NCI-H1436 treated with DMSO at 0.1 percent for 48 hours (cell line): Measurements from ENCODE around the gene CFAP107.
"Not testable (repeated sequence)": the region's sequence is repeated elsewhere in the genome, so short reads cannot be mapped to it uniquely, and the experiment has no call there.

ENCODE experiments used
- DNase-seq: peaks from one replicate; lab custom pipeline; 2025; lab: John Stamatoyannopoulos, UW

The CFAP107 gene

GRCh38 chr1:12745992-12746323 lies at the start of gene CFAP107:
Gene CFAP107, plus strand, starts transcription at chr1:12746200. Its CDS starts 231 bp downstream, at chr1:12746431.
- DNase-seq, result no peak

- DNase-seq, result no peak
These were observed 49.3 kb upstream of the CFAP107 start for GRCh38 chr1:12696658-12697057.

GRCh38 chr1:12697397-12697796 lies 48.6 kb upstream of the CFAP107 start:
- DNase-seq, result no peak

- DNase-seq, result no peak
These were observed 42.1 kb upstream of the CFAP107 start for GRCh38 chr1:12703821-12704451.

GRCh38 chr1:12706061-12706460 lies 39.9 kb upstream of the CFAP107 start:
- no peak for DNase-seq

GRCh38 chr1:12708396-12709090 lies 37.5 kb upstream of the CFAP107 start:
- no peak for DNase-seq

- DNase-seq, result no peak
These were observed 36.9 kb upstream of the CFAP107 start for GRCh38 chr1:12709091-12709491.

GRCh38 chr1:12709696-12710095 lies 36.3 kb upstream of the CFAP107 start:
- DNase-seq, result no peak

- no peak for DNase-seq
These were observed 34.5 kb upstream of the CFAP107 start for GRCh38 chr1:12711536-12711935.

- no peak for DNase-seq
These were observed 33.9 kb upstream of the CFAP107 start for GRCh38 chr1:12712076-12712475.

GRCh38 chr1:12712929-12713328 lies 33.1 kb upstream of the CFAP107 start:
- DNase-seq, result no peak

- DNase-seq, result not testable (repeated sequence)
These were observed 32.3 kb upstream of the CFAP107 start for GRCh38 chr1:12713651-12714050.

GRCh38 chr1:12714710-12715475 lies 31.1 kb upstream of the CFAP107 start:
- no peak for DNase-seq

- DNase-seq, result no peak
These were observed 30.0 kb upstream of the CFAP107 start, which contains the start of gene AADACL3 for GRCh38 chr1:12715896-12716437. Gene AADACL3, plus strand, starts transcription at chr1:12716110. Its CDS starts 67 bp downstream, at chr1:12716177.

GRCh38 chr1:12717301-12717838 lies 28.6 kb upstream of the CFAP107 start:
- DNase-seq, result no peak

GRCh38 chr1:12722626-12723025 lies 23.4 kb upstream of the CFAP107 start:
- DNase-seq, result no peak

- no peak for DNase-seq
These were observed 17.6 kb upstream of the CFAP107 start for GRCh38 chr1:12728391-12728790.

GRCh38 chr1:12730156-12730555 lies 15.8 kb upstream of the CFAP107 start:
- no peak for DNase-seq

GRCh38 chr1:12731084-12731483 lies 14.9 kb upstream of the CFAP107 start:
- DNase-seq, result not testable (repeated sequence)

- no peak for DNase-seq
These were observed 11.3 kb upstream of the CFAP107 start for GRCh38 chr1:12734651-12735050.

GRCh38 chr1:12738934-12739333 lies 7.1 kb upstream of the CFAP107 start:
- no peak for DNase-seq

- no peak for DNase-seq
These were observed 6.4 kb upstream of the CFAP107 start for GRCh38 chr1:12739613-12740012.
